SK-N-SH (cell line): ENCODE results near the gene SIRT1. TPM values are rescaled to one million over a fixed set of nuclear protein-coding genes. Genes with fewer than 3 reads are reported as not detected.

Experiments used
- CTCF ChIA-PET: fragments of 300-600, 350-600 bp; formaldehyde crosslinking; extraction: SDS; loops from one replicate; lab custom pipeline; 2021; lab: Yijun Ruan, JAX
- POLR2A ChIA-PET: fragments of 350-600 bp; sonication (Branson Sonifier 250); formaldehyde crosslinking; extraction: SDS; loops from one replicate; lab custom pipeline; 2020; ENCODE audit warnings: antibody characterized with exemption, inconsistent platforms; lab: Yijun Ruan, JAX
- DNase-seq: peaks from one replicate; pipeline ENCODE4 v3.0.0; 2012
- H2AFZ ChIP-seq: fragments of 200-600 bp; sonication (generic); 2 replicates; pipeline ENCODE4 v1.8.1; 2016; ENCODE audit warnings: antibody characterized with exemption, mild to moderate bottlenecking, low read depth
- H3F3A ChIP-seq: fragments of 200-600 bp; sonication (generic); replicated peaks from 2 replicates; pipeline ENCODE3; 2016; ENCODE audit warnings: antibody characterized with exemption, mild to moderate bottlenecking; ENCODE audit not compliant: insufficient read depth
- H3K27ac ChIP-seq, 2 experiments: fragments of 200-500 bp in 1 of 2; fragments of 200-600 bp in 1 of 2; sonication (Bioruptor generic) in 1 of 2; sonication (generic), shearing (Covaris generic) in 1 of 2; 2 replicates each; pipeline versions ENCODE4 v1.5.1 to v1.6.1; 2014 to 2016; ENCODE audit warnings: low read depth in 2 of 2, inconsistent platforms in 1 of 2, low read length in 1 of 2, mild to moderate bottlenecking in 1 of 2, mixed read lengths in 1 of 2
- H3K27me3 ChIP-seq: fragments of 200-600 bp; sonication (generic), shearing (Covaris generic); 2 replicates; pipeline ENCODE4 v1.6.1; 2016; ENCODE audit warnings: mixed run types; ENCODE audit not compliant: insufficient read depth
- H3K36me3 ChIP-seq, 2 experiments: fragments of 200-500 bp in 1 of 2; fragments of 200-600 bp in 1 of 2; sonication (Bioruptor generic) in 1 of 2; sonication (generic) in 1 of 2; replicated peaks in 1 of 2; 2 replicates each; pipeline versions ENCODE3 to v1.5.1; 2014 to 2016; ENCODE audit warnings: low read length in 1 of 2, mild to moderate bottlenecking in 1 of 2; ENCODE audit not compliant: insufficient read depth in 2 of 2, control insufficient read depth in 1 of 2
- H3K4me1 ChIP-seq, 2 experiments: fragments of 200-500 bp in 1 of 2; fragments of 200-600 bp in 1 of 2; sonication (Bioruptor generic) in 1 of 2; sonication (generic), shearing (Covaris generic) in 1 of 2; 2 replicates each; pipeline versions ENCODE4 v1.5.1 to v1.6.1; 2014 to 2016; ENCODE audit warnings: low read depth in 1 of 2, low read length in 1 of 2, mixed run types in 1 of 2; ENCODE audit not compliant: insufficient read depth in 2 of 2, control insufficient read depth in 1 of 2
- H3K4me2 ChIP-seq: fragments of 200-600 bp; sonication (generic), shearing (Covaris generic); 2 replicates; pipeline ENCODE4 v1.6.1; 2017; ENCODE audit warnings: mixed run types
- H3K4me3 ChIP-seq, 2 experiments: fragments of 200-500 bp in 1 of 2; fragments of 200-600 bp in 1 of 2; sonication (Bioruptor generic) in 1 of 2; sonication (generic), shearing (Covaris generic) in 1 of 2; 2 replicates each; pipeline versions ENCODE4 v1.5.1 to v1.8.1; 2014 to 2016; ENCODE audit warnings: low read depth in 2 of 2, inconsistent platforms in 1 of 2, low read length in 1 of 2, mild to moderate bottlenecking in 1 of 2, mixed read lengths in 1 of 2, moderate library complexity in 1 of 2
- H3K79me2 ChIP-seq: fragments of 200-600 bp; sonication (generic); 2 replicates; pipeline ENCODE4 v1.8.1; 2017; ENCODE audit warnings: mild to moderate bottlenecking; ENCODE audit not compliant: insufficient read depth
- H3K9ac ChIP-seq: fragments of 200-600 bp; sonication (generic); 2 replicates; pipeline ENCODE4 v1.6.1; 2017; ENCODE audit warnings: mixed run types
- H3K9me2 ChIP-seq: fragments of 200-600 bp; sonication (generic); 2 replicates; pipeline ENCODE4 v1.6.1; 2017; ENCODE audit warnings: mixed run types
- H3K9me3 ChIP-seq: fragments of 200-600 bp; sonication (generic); 2 replicates; pipeline ENCODE4 v1.6.1; 2017; ENCODE audit warnings: mixed run types, mild to moderate bottlenecking, moderate library complexity
- H4K20me1 ChIP-seq: fragments of 200-600 bp; sonication (generic); 2 replicates; pipeline ENCODE4 v1.6.1; 2017; ENCODE audit warnings: mild to moderate bottlenecking, mixed run types; ENCODE audit not compliant: insufficient read depth
- CHD2 ChIP-seq: fragments of 150-350 bp; IDR thresholded peaks from 2 replicates; pipeline ENCODE4 v1.6.1; 2018; ENCODE audit warnings: low read length; ENCODE audit not compliant: partially characterized antibody
- ELF1 ChIP-seq: IDR thresholded peaks from 2 replicates; pipeline ENCODE4 v1.4.0; 2012
- FOXJ3 ChIP-seq: sonication (generic); formaldehyde crosslinking; IDR thresholded peaks from 2 replicates; pipeline ENCODE4 v1.5.1; 2020; ENCODE audit warnings: mild to moderate bottlenecking, missing genetic modification reagents
- FOXM1 ChIP-seq: IDR thresholded peaks from 2 replicates; pipeline ENCODE4 v1.4.0; 2012; ENCODE audit warnings: low read depth, mild to moderate bottlenecking
- GABPA ChIP-seq: IDR thresholded peaks from 2 replicates; pipeline ENCODE4 v1.4.0; 2012; ENCODE audit warnings: low read depth, mild to moderate bottlenecking
- GATA2 ChIP-seq: sonication (generic); formaldehyde crosslinking; IDR thresholded peaks from 2 replicates; pipeline ENCODE4 v1.5.0; 2020; ENCODE audit warnings: mild to moderate bottlenecking, missing genetic modification reagents
- MAX ChIP-seq: IDR thresholded peaks from 2 replicates; pipeline ENCODE4 v1.4.0; 2012; ENCODE audit warnings: low read depth
- MEF2A ChIP-seq: IDR thresholded peaks from 2 replicates; pipeline ENCODE4 v1.4.0; 2012; ENCODE audit warnings: low read depth, borderline replicate concordance
- MXI1 ChIP-seq: IDR thresholded peaks from 2 replicates; pipeline ENCODE4 v1.6.1; 2012; ENCODE audit warnings: mild to moderate bottlenecking, low read depth, low read length, improper control_type of control experiment
- NRF1 ChIP-seq: IDR thresholded peaks from 2 replicates; pipeline ENCODE4 v1.6.1; 2012; ENCODE audit warnings: low read depth, mild to moderate bottlenecking, low read length
- RAD21 ChIP-seq: IDR thresholded peaks from 2 replicates; pipeline ENCODE4 v1.6.1; 2012; ENCODE audit warnings: mild to moderate bottlenecking, low read length
- RCOR1 ChIP-seq: fragments of 150-350 bp; IDR thresholded peaks from 2 replicates; pipeline ENCODE4 v1.6.1; 2017; ENCODE audit warnings: antibody characterized with exemption, low read length
- RXRA ChIP-seq: IDR thresholded peaks from 2 replicates; pipeline ENCODE4 v1.4.0; 2012; ENCODE audit warnings: low read depth, mild to moderate bottlenecking, borderline replicate concordance
- SMC3 ChIP-seq: IDR thresholded peaks from 2 replicates; pipeline ENCODE4 v1.6.1; 2012; ENCODE audit warnings: low read depth, low read length, improper control_type of control experiment
- TCF12 ChIP-seq: IDR thresholded peaks from 2 replicates; pipeline ENCODE4 v1.4.0; 2012
- YY1 ChIP-seq: IDR thresholded peaks from 2 replicates; pipeline ENCODE4 v1.4.0; 2012; ENCODE audit warnings: low read depth, mild to moderate bottlenecking
- WGBS: methylation state at CpG from one replicate; pipeline ENCODE4 v1.1.6; 2017; ENCODE audit warnings: low lambda C conversion rate; 5-methylcytosine and 5-hydroxymethylcytosine counted together
- polyA plus RNA-seq, 3 experiments: library from polyadenylated mRNA; depleted of rRNA; stranded (reverse); fragments of >200 nt; gene quantifications; 2 replicates each; pipeline ENCODE4 v1.2.3, GENCODE V29; 2012
- TF ChIP-seq, protein P1 (sequence below): IDR thresholded peaks from 2 replicates; pipeline ENCODE4 v1.6.1; 2012; ENCODE audit warnings: mild to moderate bottlenecking, low read depth, low read length, moderate library complexity
- TF ChIP-seq, protein P2 (sequence below): fragments of 150-350 bp; IDR thresholded peaks from 2 replicates; pipeline ENCODE4 v1.6.1; 2017; ENCODE audit warnings: antibody characterized with exemption, low read length, low read depth, borderline replicate concordance

The SIRT1 gene
- polyA plus RNA-seq, 1 of the 3 experiments (the other 2 are of a cell fraction) = 6.0 TPM

DNA sequence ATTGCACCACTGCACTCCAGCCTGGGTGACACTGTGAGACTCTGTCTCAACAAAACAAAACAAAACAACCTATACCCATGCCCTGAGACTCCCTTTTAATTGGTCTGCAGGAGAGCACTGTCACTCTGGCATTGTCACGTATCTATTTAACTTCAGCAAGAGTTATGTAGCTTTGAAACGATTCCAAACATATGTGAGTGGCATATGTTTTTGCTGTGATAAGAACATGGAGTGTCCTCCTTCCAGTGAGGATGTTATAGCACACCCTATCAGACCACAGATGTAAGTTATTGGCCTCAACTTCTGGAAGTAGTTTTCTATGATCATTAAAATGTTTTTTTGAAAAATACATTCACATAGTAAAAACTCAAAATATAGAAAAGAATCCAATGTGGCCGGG, 30.9 kb upstream of the SIRT1 start:
- TF ChIP-seq, protein P1, sequence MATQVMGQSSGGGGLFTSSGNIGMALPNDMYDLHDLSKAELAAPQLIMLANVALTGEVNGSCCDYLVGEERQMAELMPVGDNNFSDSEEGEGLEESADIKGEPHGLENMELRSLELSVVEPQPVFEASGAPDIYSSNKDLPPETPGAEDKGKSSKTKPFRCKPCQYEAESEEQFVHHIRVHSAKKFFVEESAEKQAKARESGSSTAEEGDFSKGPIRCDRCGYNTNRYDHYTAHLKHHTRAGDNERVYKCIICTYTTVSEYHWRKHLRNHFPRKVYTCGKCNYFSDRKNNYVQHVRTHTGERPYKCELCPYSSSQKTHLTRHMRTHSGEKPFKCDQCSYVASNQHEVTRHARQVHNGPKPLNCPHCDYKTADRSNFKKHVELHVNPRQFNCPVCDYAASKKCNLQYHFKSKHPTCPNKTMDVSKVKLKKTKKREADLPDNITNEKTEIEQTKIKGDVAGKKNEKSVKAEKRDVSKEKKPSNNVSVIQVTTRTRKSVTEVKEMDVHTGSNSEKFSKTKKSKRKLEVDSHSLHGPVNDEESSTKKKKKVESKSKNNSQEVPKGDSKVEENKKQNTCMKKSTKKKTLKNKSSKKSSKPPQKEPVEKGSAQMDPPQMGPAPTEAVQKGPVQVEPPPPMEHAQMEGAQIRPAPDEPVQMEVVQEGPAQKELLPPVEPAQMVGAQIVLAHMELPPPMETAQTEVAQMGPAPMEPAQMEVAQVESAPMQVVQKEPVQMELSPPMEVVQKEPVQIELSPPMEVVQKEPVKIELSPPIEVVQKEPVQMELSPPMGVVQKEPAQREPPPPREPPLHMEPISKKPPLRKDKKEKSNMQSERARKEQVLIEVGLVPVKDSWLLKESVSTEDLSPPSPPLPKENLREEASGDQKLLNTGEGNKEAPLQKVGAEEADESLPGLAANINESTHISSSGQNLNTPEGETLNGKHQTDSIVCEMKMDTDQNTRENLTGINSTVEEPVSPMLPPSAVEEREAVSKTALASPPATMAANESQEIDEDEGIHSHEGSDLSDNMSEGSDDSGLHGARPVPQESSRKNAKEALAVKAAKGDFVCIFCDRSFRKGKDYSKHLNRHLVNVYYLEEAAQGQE = no peak
- peak; percentile 50; the same call in 1 of the 2 replicates for TF ChIP-seq RCOR1
- ChIA-PET CTCF (interaction anchor here (0.6 to 4.5 kb wide), 4 partner anchors 22 to 359 kb away, joined by 3 to 79 read pairs (median 3); no protein-coding TSS in a partner anchor), POLR2A (no interaction called here)
- no peaks in the 10 kb centered on the region for H3K9me3 ChIP-seq
- DNase-seq = peak; percentile 28
- no peak overlapping the region for H3K27ac ChIP-seq
- H2AFZ ChIP-seq = no peak overlapping the region
- H3K4me2 ChIP-seq = no peak overlapping the region
- H3K4me1 ChIP-seq = peaks cover 0 to 3% of the 10 kb centered on the region in 2 experiments; a peak in 1 of 4 replicates
- no peak overlapping the region for H3K4me3 ChIP-seq
- no peaks in the 10 kb centered on the region for H3K9me2 ChIP-seq
- no peak overlapping the region for H3K9ac ChIP-seq
- H3K36me3 ChIP-seq = no peaks in the 10 kb centered on the region
- H3K27me3 ChIP-seq = no peaks in the 10 kb centered on the region
- H3F3A ChIP-seq = peaks cover 4% of the 10 kb centered on the region
- WGBS = 74% methylated on average over 3 of the region's 3 CpGs
- 0 out of 2 replicates have a peak, but pooled peaks cover 7% of the 10 kb centered on the region for H3K79me2 ChIP-seq
- H4K20me1 ChIP-seq = no peaks in the 10 kb centered on the region

GRCh38 chr10:67858971-67859370, 25.5 kb upstream of the SIRT1 start:
- no peak overlapping the region for H3K27ac ChIP-seq
- no peaks in the 10 kb centered on the region for H3K36me3 ChIP-seq
- H3K9me3 ChIP-seq = no peaks in the 10 kb centered on the region
- H3K9me2 ChIP-seq = no peaks in the 10 kb centered on the region
- H3K9ac ChIP-seq = no peak overlapping the region
- no peaks in the 10 kb centered on the region for H3K79me2 ChIP-seq
- H3F3A ChIP-seq = no peaks in the 10 kb centered on the region
- H2AFZ ChIP-seq = no peak overlapping the region; the same call in 1 of the 2 replicates
- peaks cover 0 to 3% of the 10 kb centered on the region in 2 experiments; a peak in 1 of 4 replicates for H3K4me1 ChIP-seq
- no peak overlapping the region for H3K4me2 ChIP-seq
- ChIA-PET POLR2A (no interaction called here), CTCF (no interaction called here)
- no peaks in the 10 kb centered on the region for H4K20me1 ChIP-seq
- H3K4me3 ChIP-seq = no peak overlapping the region
- no peak for DNase-seq
- H3K27me3 ChIP-seq = no peaks in the 10 kb centered on the region
- TF ChIP-seq SMC3 = no peak
- no peak for TF ChIP-seq GATA2 (CRISPR knock-in tag)
- no peak for TF ChIP-seq FOXM1
- TF ChIP-seq RAD21 = no peak
- TF ChIP-seq FOXJ3 (CRISPR knock-in tag) = no peak
- no peak for TF ChIP-seq MAX
- TF ChIP-seq TCF12 = no peak
- no peak for TF ChIP-seq GABPA
- no peak for TF ChIP-seq ELF1
- no peak for TF ChIP-seq RCOR1
- TF ChIP-seq, protein P2, sequence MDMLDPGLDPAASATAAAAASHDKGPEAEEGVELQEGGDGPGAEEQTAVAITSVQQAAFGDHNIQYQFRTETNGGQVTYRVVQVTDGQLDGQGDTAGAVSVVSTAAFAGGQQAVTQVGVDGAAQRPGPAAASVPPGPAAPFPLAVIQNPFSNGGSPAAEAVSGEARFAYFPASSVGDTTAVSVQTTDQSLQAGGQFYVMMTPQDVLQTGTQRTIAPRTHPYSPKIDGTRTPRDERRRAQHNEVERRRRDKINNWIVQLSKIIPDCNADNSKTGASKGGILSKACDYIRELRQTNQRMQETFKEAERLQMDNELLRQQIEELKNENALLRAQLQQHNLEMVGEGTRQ = no peak
- TF ChIP-seq MEF2A = no peak
- TF ChIP-seq MXI1 = no peak
- no peak for TF ChIP-seq YY1
- no peak for TF ChIP-seq RXRA
- TF ChIP-seq NRF1 = no peak
- TF ChIP-seq CHD2 = no peak
- WGBS = 90% methylated on average over 2 of the region's 2 CpGs
